Activated CD8-positive, alpha-beta memory T cell treated with anti-CD3 and anti-CD28 coated beads for 4 hours (primary cell): Measurements from ENCODE around the gene IGF1R.

Source experiments
- DNase-seq, 2 donors: peaks; one replicate each; pipeline ENCODE4 v3.0.0-alpha.2; 2020; ENCODE audit warnings: low read depth in 2 of 2

The IGF1R gene

DNA sequence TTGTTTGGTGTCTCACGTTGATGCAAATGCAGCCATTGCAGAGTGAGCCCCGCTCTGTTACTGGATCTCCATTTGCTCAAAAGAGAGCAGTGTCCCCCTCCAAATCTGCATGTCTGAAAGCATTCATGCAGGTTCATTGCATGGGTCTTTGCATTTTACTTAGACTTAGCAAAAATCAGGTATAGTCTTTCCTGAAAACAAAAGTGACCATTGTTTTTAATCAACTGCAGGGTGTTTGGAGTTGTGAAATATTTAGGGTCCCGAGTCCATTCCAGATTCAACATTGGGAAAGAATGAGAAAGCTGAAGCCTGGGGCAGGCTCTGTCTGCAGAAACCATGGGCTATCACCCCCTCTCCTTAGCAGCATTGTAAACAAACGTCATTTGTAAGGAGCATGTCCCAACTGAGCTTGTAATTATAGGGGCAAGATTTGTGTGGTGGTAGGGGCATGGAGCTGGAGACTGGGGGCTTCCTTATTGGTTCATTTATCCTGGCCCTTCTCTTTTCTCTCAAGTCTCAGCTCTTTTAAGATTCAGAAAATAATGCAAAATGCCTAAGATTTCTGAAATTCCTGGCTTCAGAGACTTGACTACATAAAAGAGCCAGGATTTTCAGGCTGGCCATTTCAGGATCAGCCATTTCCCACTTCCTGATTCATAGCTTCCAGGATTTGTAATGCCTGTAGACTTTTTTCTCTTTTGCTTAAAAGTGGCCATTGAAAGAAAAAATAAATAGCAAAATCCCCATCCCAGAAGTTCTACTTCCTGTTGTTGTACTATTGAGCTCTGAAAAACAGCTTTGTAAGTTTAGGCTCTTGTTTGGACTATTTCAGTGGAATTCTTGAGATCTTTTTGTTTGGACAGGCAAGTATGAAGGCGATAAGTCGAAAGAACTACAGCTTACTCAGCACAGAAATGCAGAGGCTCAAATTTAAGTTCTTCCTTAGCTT is 23.0 kb downstream of the IGF1R start:
- no peak for DNase-seq

DNA sequence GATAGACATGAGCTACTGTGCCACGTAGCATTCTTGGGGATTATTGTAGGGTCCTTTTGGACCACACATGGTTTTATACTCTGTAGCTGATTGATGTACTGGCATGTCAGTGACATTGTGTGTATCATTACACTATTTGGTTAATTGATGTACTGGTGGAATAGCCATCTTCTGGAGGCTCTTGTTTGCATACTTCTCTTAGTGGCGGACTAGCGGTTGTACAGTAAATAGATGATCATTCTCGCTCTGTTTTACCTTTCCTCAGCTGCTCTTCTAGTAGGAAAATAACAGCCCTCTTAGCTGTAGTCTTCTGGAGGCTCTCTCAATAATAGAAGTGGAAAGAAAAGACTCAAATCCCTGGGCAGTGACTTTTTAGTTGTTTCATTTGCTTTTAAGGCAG is 24.8 kb downstream of the IGF1R start:
- DNase-seq, result no peak

DNA sequence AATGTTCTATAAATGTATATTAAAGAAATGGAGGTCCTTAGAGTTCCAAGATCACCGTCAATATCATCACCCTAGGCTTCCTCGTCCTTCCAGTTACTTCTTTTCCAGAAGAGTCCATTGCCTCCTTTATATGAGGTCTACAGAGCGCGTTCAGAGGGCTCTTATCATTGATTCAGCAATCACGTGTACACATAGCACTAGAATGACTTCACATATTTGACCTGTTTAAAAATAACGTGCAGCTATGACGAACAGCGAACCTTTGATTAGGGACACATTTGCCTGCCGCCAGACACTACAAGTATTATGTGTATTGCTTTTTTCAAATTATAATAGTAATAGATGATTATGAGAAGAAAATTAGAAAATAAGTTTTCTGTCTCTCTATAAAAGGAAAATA is 26.0 kb downstream of the IGF1R start:
- no peak for DNase-seq

DNA sequence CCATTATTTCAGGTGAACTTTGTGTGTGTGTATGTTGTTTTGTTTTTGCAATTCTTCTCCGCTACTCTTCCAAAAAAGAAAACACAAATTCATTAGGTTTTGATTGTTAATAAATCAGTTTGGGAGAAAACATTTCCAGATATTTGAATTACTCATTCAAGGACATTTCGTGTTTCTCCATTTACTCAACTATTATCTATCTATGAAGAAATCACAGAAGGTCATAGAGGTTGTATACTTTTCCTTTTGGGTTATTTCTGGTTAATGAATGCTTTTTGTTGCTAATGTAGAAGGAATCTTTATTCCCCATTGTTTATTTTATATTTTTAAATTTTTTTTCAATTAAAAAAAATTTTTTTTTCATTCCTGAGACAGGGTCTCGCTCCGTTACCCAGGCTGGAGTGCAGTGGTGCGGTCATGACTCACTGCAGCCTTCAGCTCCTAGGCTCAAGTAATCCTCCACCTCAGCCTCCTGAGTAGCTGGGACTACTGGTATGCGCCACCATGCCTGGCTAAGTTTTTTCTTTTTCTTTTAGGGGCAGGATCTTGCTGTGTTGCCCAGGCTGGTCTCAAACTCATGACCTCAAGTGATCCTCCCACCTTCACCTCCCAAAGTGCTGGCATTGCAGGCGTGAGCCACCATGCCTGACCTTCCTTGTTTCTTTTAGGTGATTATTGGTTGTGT is 28.4 kb downstream of the IGF1R start:
- DNase-seq, result no peak

DNA sequence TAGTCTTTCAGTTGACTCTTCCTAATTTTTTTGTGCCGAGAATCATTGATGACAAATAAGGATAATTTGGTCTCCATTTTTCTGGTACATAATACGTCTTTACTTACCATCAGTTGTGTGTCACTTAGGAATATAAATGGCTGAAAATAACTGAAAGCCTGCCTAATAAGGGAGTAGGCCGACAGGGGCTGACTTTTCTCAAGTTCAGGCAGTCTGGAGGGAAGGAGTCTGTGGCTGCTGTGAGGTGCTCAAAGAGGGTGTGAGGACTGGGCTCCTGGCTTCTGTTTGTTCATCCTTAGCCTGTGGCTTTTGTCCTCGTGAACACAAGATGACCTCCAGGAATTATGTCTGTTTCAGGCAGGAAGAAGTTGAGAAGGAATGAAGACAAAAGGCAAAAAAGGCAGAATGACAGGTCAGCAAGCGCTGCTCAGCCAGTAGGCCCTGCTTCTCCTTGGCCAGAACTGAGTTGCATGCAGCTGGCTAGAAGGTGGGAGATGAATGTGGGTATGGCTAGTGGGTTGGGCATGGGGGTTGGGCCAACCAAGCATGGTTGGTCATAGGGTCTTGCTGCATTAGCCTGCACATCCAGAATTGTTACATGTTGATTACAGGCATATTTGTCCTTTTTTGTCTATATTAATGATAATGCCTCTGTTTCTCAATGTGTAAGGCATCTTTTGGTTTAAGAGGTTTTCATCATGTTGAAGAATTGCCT is 29.2 kb downstream of the IGF1R start:
- DNase-seq, result no peak

DNA sequence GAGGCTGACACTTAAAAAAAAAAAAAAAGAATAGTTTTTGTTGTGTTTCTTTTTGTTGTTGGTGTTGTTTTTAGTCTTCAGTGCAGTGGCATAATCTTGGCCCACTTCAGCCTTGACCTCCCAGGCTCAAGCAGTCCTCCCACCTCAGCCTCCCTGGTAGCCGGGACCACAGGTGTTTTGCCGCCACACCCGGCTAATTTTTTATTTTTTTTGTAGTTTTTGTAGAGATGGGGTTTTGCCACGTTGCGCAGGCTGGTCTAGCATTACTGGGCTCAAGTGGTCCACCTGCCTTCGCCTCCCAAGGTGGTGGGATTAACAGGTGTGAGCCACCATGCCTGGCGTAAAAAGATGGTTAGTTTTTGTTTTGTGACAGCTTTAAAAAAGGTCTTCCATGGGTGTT is 30.1 kb downstream of the IGF1R start:
- no peak for DNase-seq

DNA sequence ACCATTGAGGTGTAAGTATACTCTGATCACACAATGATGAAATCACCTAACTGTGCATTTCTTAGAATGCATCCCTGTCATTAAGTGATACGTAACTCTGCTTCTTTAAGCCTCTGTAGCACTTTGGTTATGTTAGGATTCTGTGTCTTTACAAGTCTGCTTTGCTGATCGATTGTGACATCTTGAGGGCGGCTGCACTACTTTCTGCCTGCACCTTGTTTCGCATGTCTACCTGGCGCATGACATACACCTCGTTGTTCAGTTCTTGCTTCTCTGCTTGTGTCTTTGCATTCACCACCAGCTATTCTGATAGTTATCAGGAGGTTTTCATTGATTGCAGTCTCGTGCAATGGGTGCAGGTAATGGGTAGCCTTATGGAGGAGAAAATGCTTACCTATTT is 32.7 kb downstream of the IGF1R start:
- no peak for DNase-seq

DNA sequence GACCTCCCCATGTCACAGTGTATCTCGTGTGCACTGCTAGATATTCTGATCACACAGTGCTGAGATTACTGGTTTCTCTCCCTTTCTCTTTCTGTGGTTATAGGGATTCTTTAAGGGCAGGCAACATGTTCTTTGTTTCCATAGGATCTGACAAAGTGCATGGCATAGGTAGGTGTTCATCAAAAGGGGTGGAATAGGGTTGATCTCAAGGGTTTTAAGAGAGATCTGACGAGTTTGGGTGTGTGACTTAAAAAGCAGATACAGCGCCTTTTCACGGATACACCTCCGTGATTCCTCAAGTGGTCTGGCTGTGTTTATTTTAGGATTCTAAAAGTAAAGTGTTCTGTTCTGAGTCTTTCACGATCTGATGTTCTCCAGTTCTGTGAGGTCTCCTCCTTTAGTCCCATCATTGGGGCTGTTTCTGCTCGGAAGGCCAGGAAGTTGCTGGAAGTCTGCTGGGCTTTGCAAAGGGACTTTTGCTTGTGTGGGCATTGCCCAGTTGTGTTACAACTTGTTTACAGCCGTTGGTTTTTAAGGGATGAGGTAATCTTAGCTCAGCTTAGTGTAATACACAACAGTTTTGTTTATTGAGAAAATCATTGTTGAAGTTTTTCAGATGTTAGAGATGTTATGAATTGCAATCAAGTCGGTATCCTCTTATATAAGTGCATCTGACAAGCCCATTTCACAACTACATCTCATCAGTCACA is 34.8 kb downstream of the IGF1R start:
- no peak for DNase-seq

DNA sequence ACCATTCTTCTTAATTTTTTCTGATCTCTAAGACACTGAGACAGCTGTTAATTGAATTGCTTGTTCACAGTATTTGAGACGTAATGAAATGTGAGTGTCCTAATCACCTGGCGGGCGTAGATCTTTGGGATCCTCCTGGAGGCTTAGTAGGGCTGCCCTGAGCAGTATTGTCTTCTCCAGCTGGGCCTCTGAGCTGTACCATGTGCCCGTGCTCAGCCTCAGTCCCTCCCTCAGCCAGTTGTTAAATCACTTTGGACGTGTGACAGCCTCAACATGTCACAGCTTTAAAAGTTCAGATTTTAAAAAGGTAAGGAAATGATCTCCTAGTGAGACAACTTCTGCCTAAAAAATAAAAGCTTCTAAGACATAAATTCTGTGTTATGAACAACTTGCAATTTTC is 35.5 kb downstream of the IGF1R start:
- DNase-seq, result no peak

DNA sequence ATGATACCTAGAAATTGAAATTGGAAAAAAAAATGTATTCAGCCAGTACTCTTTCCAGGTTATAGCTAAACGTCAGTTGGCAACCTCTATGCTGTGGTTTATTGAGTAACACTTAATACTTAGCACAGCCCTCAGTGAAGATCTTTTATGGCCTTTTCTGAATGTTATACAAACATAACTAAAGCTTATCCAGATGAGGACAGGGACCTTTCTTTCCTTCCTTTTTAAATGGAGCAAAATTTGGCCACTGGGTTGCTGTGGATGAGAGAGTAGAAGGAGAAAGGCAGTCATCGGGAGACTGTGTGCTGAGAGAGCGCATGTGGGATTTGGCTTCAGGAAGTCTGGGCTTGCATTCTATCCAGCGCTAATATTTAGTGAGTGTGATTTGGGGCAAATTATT is 36.1 kb downstream of the IGF1R start:
- DNase-seq, result no peak

DNA sequence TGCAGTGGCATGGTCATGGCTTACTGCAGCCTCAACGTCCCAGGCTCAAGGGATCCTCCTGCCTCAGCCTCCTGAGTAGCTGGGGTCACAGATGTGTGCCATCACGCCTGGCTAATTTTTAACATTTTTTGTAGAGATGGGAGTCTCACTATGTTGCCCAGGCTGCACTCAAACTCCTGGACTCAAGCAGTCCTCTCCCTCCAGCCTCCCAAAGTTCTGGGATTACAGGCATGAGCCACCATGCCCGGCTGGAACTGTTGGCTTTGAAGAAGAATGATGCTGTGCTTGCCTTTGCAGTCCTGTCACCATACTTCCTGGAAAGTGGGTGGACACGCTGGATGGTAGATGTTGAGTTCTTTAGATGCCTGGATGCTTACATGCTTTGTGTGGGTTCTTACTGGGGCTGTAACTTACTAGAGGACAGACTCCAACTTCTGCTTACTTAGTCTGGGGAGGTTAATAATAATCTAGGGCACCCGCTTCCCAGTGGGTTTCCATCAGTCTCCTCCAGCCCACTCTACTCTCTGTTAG is 36.7 kb downstream of the IGF1R start:
- no peak for DNase-seq

DNA sequence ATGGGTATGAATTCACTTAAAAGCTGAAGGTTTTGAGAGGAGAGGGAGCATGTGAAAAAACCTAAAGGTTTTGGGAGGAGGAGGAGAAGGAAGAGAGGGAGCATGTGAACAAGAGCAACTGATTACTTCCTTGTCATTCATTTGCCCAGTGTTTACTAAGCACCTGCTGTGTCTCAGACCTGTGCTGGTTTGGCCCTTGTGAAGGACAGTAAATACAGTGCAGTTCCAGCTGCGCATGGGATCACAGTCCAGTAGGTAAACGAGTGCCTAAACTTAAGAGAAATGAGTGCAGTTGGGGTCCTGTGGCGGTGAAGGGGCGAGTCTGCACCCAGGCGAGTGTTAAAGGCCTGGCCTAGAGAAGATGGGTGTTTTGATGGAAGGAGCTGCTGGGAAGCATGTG is 38.6 kb downstream of the IGF1R start:
- DNase-seq, result no peak

DNA sequence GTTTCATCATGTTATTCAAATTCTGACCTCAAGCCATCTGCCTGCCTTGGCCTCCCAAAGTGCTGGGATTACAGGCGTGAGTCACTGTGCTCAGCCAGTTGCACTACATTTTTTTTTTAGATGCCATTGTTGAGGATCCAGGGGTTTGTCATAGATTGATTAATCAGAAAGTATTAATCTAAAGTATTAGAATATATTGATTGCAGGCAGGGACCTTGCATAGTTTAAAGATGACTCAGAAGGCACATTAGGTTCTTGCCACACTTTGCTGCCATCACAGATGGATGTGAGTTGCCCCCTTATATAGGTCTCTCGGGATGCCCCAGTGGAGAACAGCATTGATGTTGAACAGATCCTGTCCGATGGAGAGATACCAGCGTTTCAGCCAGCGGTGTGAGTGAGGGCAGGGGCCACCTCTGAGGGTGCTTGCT is 41.1 kb downstream of the IGF1R start:
- DNase-seq, result no peak

DNA sequence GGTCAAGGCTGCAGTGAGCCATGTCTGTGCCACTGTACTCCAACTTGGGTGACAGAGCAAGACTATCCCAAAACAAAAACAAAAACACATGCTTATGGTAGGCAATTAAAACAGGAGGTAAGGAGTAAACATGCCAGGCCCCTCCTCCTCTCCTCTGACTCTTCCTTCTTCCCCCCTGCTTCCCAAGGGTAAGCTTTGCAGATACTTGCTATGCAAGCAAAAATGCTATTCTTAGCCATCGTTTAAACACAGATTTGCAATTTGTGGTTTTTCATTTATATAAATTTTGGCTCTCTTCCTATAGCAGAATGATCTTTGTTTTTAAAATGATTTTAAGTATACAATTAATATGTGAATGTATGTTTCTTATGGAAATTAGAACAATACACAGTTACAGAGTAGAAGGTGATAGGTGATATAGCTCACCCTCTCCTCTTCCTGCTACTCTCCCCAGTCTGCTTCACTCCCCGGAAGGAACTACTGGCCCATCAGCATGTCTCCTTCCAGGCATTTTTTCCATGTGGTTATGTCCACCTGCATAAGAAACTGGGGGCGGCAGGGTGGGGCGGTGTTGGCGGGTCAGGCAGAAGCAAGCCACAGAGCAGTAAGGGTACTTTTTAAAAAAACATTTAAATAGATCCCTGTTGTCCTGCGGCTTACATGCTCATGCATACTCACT is 42.1 kb downstream of the IGF1R start:
- no peak for DNase-seq

DNA sequence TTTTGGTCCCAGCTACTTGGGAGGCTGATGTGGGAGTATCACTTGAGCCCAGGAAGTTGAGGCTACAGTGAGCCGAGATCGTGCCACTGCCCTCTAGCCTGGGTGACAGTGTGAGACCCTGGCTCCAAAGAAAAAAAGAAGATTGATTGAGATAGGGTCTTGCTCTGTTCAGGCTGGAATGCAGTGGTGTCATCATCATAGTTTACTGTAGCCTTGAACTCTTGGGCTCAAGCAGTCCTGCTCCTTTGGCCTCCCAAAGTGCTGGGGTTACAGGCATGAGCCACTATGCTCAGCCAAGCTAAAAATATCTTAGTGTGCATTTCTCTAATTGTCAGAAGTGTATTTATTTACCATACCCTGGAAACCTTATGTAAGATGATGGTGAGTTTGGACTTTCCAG is 43.9 kb downstream of the IGF1R start:
- no peak for DNase-seq

DNA sequence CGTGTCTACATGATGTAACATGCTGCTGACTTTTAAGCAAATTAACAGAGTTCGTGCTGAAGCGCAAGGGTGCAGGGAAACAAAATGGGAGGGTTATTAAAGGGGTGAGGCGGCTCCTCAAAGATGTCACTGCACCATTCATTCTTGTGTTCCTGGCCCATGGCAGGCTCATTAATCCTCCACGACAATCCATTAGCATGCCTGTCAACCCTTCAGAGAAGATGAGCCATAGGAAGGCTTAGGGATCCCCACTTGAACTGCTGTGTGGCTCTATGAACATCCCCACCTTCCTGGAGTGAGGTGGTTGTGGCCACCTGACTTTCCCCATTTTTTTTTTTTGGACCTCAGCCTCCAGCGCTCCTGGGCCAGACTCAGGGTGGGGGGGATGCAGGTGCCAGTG is 45.8 kb downstream of the IGF1R start:
- DNase-seq, result no peak

DNA sequence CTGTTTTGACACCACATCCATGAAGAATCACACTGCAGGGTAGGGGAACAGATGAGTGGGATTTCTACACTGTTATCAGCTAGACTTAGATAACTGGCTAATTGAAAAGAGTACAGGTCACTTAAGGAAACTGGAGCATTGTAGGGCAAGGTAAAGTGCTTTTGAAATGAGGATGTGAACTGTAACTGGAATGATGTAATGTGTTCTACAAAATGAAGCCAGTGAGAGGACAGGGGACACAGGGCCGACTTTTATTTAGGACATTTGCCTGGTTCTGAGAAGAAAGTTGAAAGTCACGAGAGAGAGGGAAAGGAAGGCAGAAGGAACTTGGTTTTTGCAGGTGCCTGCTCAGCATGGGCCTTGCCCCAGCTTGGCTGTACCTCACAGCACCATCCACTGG is 50.5 kb downstream of the IGF1R start:
- DNase-seq, result no peak

DNA sequence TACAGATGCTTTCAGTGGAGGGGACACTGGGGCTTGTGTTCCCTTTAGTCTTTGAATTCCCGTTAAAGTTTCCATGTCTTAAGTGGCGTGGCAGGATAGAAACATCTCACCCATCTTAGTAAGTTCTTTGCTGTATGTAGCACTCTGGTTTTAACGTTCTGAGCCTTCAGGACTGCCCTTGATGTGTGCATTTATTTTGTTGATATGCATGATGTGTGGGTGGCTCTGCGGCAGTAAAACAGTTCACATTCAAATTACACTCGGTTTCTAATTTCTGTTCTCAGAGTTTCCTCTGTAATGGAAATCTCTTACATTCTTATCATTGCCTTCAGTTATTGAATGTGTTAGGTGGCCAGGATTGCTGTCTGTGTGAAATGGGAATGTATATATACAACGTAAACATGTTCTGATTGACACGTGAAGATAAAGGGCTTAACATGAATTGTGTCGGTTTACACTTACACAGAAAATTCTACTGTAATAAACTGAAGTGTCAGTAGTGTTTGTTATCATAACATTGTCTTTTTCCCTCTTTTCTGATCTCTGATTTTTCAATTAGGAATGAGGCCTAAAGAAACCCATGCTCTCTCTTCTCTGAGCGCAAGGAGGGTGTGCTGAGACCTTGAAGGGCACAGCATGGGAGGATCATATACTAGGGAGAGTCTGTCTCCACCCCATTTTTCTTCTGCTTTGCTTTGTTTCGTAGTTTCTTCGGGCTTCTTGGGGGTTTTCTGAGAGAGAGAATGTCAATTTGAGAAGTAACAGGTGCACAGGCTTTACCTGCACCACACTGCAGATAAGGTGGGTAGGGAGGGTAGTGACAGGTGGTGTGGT is 51.5 kb downstream of the IGF1R start:
- DNase-seq, result no peak

DNA sequence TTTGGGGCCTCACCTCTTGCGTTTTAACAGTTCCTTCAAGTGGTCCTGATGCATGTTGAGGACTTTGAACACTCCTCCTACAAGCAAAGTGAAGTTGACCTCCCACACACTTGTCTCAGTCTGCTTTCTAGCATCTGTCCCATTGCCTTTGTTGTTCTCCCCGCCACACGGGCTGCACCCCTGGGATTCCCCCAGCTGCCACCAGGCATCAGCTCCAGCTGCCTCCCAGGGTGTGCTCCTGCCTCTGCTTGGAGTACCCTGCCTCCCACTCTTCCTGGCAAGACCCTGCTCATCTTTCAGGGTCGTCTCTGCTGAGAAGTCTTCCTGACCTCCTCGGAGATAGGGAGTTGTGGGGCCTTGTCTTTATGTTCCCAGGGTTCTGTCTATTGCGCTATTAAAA is 52.2 kb downstream of the IGF1R start:
- DNase-seq, result no peak

DNA sequence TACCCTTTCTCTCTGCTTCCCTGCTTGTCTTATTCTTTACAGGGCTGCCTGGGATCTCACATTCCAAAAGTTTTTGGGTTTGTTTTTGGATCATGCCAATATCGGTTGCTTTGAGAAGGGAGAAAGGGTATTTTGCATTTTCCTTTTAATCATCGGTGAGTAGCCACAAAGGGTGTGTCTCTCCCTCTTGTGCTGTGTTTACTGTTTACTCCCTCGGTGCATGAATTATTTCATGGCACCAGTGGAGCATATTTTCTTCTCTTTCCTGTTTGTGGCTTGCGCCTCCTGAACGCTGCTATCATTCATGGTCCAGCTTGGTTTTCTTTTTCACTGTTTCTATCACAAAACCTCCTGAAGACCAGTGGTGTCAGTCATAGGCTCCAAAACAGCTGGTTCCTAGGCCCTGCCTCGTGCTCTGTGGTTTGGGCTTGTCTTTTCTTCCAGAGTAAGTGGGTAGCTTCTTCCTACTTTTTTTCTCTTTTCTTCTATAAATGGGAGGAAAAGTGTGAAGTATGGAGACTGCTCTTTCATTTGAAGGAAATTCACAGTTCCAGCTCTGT is 54.9 kb downstream of the IGF1R start:
- DNase-seq, result no peak
